Spleen (tissue), 7 donors: Measurements from ENCODE around the gene ANKRD12.
"Not testable (repeated sequence)": the region's sequence is repeated elsewhere in the genome, so short reads cannot be mapped to it uniquely, and the experiment has no call there.

ENCODE experiments used
- POLR2AphosphoS5 ChIP-seq, 3 donors: sonication (generic); formaldehyde crosslinking; IDR thresholded peaks; one replicate each; pipeline ENCODE4 v1.5.1; 2017; ENCODE audit warnings: antibody characterized with exemption in 3 of 3
- TF ChIP-seq, protein P1 (sequence below), 11 experiments: fragments of 200-600 bp in 7 of 11; fragments of 450-650 bp in 4 of 11; sonication (generic) in 4 of 11; IDR thresholded peaks in 8 of 11; conservative IDR thresholded peaks in 3 of 11; 1 replicate in 7 of 11; 2 replicates in 4 of 11; pipeline versions ENCODE4 v1.4.0 to v1.8.0; 2016 to 2021; ENCODE audit warnings: antibody characterized with exemption in 11 of 11, inconsistent platforms in 4 of 11, mild to moderate bottlenecking in 1 of 11
- donor health status: DM: no; HTN: no; CAD: no; lungs with moderate emphysema.
- donor health status: DM: no; HTN: no; CAD: no.
- donor health status: DM: no; HTN: no; CAD: no.

DNA sequence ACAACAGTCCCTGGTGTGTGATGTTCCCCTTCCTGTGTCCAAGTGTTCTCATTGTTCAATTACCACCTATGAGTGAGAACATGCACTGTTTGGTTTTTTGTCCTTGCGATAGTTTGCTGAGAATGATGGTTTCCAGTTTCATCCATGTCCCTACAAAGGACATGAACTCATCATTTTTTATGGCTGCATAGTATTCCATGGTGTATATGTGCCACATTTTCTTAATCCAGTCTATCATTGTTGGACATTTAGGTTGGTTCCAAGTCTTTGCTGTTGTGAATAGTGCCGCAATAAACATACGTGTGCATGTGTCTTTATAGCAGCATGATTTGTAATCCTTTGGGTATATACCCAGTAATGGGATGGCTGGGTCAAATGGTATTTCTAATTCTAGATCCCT, 29.3 kb downstream of the ANKRD12 start:
- TF ChIP-seq, protein P1, sequence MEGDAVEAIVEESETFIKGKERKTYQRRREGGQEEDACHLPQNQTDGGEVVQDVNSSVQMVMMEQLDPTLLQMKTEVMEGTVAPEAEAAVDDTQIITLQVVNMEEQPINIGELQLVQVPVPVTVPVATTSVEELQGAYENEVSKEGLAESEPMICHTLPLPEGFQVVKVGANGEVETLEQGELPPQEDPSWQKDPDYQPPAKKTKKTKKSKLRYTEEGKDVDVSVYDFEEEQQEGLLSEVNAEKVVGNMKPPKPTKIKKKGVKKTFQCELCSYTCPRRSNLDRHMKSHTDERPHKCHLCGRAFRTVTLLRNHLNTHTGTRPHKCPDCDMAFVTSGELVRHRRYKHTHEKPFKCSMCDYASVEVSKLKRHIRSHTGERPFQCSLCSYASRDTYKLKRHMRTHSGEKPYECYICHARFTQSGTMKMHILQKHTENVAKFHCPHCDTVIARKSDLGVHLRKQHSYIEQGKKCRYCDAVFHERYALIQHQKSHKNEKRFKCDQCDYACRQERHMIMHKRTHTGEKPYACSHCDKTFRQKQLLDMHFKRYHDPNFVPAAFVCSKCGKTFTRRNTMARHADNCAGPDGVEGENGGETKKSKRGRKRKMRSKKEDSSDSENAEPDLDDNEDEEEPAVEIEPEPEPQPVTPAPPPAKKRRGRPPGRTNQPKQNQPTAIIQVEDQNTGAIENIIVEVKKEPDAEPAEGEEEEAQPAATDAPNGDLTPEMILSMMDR (IDR thresholded peaks at IDR 0.05 in 8 of 11, conservative IDR thresholded peaks at IDR 0.05 in 3 of 11), result not testable (repeated sequence)
- not testable (repeated sequence) for TF ChIP-seq POLR2AphosphoS5 (IDR thresholded peaks at IDR 0.05)
